Renal cortex interstitium (tissue), 11 donors: ENCODE measurements around the gene NT5DC1. TPM values are rescaled to one million over a fixed set of nuclear protein-coding genes. Genes with fewer than 3 reads are reported as not detected.
A peak's percentile ranks its signal among the peaks of the same experiment; 100 is the strongest.

Source experiments
- DNase-seq, 11 donors: peaks; one replicate each; pipeline ENCODE4 v3.0.0-alpha.2; 2013; ENCODE audit warnings: low read depth in 9 of 11, low spot score in 4 of 11; ENCODE audit errors: extremely low read depth in 1 of 11
- polyA plus RNA-seq, 3 donors: library from polyadenylated mRNA; unstranded; fragments of 120-200 nt; gene quantifications; one replicate each; pipeline ENCODE4 v1.2.1, GENCODE V29; 2013; ENCODE audit not compliant: insufficient read length in 3 of 3

Gene NT5DC1
- polyA plus RNA-seq, 3 donors, result 40.7 to 47.7 (median 45.2) TPM

- DNase-seq, result peak; percentile 94 to 97 (median 96)
Measured at GRCh38 chr6:116253505-116254296, 153.0 kb downstream of the NT5DC1 start, which contains the start of gene TSPYL4. TSPYL4 (minus strand) TSS chr6:116254075; CDS start chr6:116254008, 67 bp downstream.

- DNase-seq, result no peak
Measured at GRCh38 chr6:116254297-116255056, 153.8 kb downstream of the NT5DC1 start.

DNA sequence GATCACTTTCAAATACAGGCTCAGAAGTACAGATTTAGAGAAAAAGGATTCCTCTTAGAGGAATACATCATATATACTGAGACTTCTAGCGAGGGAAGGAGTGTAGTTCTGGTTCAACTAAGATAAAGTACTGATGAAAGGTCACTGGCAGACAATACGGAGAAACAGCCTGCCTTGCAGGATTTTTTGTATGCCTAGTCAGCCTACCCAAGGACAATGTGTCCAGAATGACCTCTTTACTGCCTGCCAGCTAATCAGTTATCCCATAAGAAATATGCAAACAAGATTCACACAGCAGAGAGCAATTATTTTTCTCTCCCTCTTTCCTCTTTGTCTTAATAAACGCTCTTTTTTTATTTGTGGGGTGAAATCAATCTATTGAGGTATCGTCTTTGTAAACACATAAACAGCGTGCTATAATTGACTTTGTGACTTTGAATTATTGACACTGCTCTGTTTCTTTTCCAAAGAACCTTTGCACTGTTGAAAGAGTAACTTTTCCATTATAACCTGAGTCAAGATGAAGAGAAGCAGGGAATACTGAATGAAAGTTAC lies 154.7 kb downstream of the NT5DC1 start:
- no peak for DNase-seq

GRCh38 chr6:116256694-116257093 lies 156.0 kb downstream of the NT5DC1 start:
- DNase-seq, result no peak

DNA sequence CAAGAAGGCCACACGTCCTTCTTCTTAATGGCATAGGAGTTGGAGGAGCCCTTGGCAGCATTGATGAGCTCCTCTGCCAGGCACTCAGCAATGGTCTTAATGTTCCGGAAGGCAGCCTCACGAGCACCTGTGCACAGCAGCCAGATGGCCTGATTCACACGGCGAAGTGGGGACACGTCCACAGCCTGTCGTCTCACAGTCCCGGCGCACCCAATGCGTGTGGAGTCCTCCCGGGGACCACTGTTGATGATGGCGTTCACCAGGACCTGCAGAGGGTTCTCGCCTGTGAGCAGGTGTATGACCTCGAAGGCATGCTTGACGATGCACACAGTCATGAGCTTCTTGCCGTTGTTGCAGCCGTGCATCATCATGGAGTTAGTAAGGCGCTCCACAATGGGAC lies 157.9 kb downstream of the NT5DC1 start:
- no peak for DNase-seq

- no peak for DNase-seq
Measured at GRCh38 chr6:116263353-116263752, 162.7 kb downstream of the NT5DC1 start.

GRCh38 chr6:116265041-116265829 lies 164.6 kb downstream of the NT5DC1 start:
- DNase-seq, result no peak

- no peak for DNase-seq
Measured at GRCh38 chr6:116266803-116267202, 166.2 kb downstream of the NT5DC1 start.

GRCh38 chr6:116267836-116268588 lies 167.4 kb downstream of the NT5DC1 start:
- no peak for DNase-seq

GRCh38 chr6:116268589-116269293 lies 168.1 kb downstream of the NT5DC1 start:
- DNase-seq, result peak in 6 of 11 donors; percentile 41 to 74 (median 60)

GRCh38 chr6:116271149-116271708 lies 170.6 kb downstream of the NT5DC1 start:
- no peak for DNase-seq

GRCh38 chr6:116277124-116277523 lies 176.5 kb downstream of the NT5DC1 start:
- no peak for DNase-seq

GRCh38 chr6:116278481-116278829 lies 177.8 kb downstream of the NT5DC1 start:
- no peak for DNase-seq

DNA sequence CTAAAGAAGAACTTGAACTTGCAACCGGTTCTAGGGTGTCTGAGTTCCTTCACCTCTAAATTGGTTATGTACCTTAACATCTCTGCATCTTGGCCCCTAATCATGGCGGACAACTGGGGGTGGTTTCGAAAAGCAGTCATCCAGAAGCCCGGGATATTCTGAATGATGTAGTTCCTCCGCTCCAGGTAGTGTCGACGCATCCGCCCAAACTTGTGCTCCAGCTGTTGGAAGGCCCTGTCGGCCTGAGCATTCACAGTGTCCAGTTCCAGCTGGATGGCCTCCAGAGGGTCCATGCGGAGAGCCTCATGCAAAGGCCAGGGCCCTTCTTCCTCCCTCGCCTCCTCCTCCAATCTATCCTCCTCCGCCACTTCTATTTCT lies 178.2 kb downstream of the NT5DC1 start:
- DNase-seq, result peak in 5 of 11 donors; percentile 36 to 51 (median 43)

DNA sequence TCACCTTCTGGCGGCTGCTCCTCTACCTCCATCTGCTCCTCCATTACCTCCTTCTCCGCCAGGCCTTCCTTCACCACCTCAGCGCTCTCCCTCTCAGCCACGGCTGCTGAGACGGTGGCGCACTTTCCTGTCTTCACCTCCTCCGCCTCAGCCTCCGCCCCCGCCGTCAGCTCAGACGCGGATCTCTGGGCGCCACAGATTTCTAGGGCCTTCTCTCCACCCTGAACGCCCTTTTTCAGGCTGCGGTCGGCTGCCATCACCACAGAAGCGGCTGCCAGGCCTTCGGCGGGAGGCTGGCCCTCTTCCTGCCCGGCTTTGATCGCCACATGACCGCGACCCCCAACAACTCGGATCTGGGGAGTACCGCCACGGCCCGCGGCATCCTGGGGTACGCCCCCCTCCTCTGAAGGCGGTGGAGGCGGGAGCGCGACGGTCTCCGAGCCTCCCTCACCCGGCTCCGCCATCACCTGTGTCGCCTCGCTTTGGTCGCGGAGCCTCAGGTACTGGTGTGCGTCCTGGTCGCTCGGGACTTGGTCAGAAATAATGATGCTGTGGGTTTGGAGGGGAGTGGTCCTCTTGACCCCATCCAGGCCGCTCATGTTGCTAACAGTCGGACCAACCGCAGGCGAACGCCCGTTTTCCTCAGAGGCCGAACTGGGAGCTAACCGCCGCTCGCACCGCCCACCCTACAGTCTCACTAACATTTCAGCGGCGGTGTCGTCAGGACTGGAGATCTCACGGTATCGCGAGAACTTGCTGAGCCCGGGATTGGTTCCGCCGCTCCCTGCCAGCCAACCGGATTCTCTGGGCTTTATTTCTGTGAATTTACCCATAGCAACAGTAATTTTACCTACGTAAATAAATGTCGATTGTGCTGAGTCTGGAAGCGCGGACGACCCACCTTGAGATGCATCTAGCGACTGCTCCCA lies 178.8 kb downstream of the NT5DC1 start, which contains the start of gene TSPYL1:
TSS of gene TSPYL1 (minus strand) at position 699 of the 929 bp plus-strand sequence. CDS start at position 599, 100 bp downstream.
- peak; percentile 93 to 98 (median 97) for DNase-seq

GRCh38 chr6:116280161-116280932 lies 179.7 kb downstream of the NT5DC1 start:
- peak in 9 of 11 donors; percentile 31 to 58 (median 39) for DNase-seq
